ENCODE measurements around the gene CCS.
A peak's percentile ranks its signal among the peaks of the same experiment; 100 is the strongest.
"Not testable (repeated sequence)": the region's sequence is repeated elsewhere in the genome, so short reads cannot be mapped to it uniquely, and the experiment has no call there.

The CCS gene

DNA sequence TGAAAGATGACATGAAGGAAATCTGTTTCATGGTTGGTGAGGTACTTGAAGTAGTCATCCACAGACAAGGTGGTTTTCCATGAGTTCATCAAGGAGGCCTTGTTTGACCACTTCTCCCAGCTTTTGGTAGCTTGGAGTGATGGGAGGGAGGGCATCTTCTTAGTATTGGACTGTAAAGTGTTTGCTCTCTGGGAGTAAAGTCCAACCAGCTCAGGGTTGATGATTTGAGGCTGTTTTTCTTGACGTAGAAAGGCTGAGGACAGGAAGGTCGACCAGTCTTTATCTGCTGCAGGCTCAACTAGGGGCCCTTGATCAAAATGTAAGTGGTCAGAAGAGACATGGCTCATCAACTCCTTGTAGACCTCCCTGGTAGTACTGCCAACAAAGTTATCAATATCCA is 1.8 kb upstream of the CCS start:
- peak; percentile 84 for DNase-seq (ENCODE audit: low spot score)

- no peak for DNase-seq (ENCODE audit: low spot score)
Measured at GRCh38 chr11:66593303-66593635, 284 bp downstream of the CCS start.

- peak; percentile 65 for DNase-seq (ENCODE audit: low spot score)
Measured at GRCh38 chr11:66593650-66594049, 665 bp downstream of the CCS start.

GRCh38 chr11:66595245-66595904 is 2.4 kb downstream of the CCS start:
- peak; percentile 39 for DNase-seq (ENCODE audit: low spot score)

DNA sequence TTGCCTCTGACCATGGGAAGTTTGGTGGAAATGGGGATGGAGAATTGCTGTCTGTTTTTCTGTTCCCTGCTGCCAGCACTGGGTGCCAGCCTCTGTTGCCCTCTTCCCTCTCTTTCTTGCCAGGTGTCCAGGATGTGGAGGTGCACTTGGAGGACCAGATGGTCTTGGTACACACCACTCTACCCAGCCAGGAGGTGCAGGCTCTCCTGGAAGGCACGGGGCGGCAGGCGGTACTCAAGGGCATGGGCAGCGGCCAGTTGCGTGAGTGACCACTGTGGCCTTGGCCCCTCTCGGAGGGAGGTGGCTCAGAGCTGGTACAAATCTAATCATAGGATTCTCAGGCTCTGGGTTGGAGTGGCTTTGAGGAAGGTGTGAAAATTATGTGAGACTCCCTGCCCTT is 6.0 kb downstream of the CCS start:
- DNase-seq (ENCODE audit: low spot score): no peak

DNA sequence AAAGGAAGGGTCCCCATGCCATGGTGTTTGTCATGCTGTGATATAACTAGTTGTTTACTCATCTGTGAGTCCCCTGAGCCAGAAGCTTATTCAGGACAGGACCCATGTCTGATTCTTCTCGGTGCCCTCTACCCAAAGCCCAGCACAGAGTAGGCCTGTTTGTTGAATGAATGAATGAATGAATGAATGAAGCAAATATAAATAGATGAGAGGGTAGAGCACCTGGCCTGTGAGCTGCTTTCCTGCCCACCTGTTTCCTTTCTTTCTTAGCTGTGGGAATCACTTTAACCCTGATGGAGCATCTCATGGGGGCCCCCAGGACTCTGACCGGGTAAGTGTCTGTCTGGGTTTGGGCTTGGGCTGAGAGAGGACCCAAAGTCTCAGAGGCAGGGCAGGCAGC is 7.2 kb downstream of the CCS start:
- no peak for DNase-seq (ENCODE audit: low spot score)

GRCh38 chr11:66600631-66601233 is 7.7 kb downstream of the CCS start:
- no peak for DNase-seq (ENCODE audit: low spot score)

DNA sequence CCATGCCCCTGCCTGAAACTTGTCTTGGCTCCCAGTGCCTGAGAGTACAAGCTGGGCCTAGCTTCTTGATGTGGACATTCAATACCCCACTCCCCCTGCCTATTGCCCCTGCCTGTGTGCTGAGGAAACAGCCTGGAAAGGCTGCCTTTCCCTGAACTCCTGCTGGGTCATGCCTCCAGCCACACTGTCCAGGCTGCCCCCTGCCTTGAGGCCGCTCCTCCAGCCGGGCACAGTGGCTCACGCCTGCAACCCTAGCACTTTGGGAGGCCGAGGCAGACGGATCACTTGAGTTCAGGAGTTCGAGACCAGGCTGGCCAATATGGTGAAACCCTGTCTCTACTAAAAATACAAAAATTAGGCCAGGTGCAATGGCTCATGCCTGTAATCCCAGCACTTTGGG is 10.1 kb downstream of the CCS start:
- no peak for DNase-seq (ENCODE audit: low spot score)

DNA sequence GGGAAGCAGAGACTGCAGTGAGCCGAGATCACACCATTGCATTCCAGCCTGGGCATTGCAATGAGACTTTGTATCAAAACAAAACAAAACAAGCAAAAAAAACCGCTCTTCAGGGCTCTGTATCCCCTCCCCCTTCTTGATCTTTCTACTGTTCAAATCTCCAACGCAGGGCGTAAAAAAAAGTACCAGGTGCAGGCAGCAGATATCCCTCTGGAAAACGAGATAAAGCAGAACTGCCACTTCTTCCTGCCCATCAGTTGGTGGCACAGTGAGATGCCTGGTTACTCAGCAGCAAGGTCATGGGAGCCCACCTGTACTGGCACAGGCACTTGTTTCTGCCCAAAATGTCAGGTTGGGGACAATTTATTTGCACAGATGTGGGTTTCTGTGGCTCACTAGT is 11.2 kb downstream of the CCS start:
- no peak for DNase-seq (ENCODE audit: low spot score)

GRCh38 chr11:66606608-66607007 is 13.6 kb downstream of the CCS start:
- DNase-seq (ENCODE audit: low spot score): not testable (repeated sequence)

DNA sequence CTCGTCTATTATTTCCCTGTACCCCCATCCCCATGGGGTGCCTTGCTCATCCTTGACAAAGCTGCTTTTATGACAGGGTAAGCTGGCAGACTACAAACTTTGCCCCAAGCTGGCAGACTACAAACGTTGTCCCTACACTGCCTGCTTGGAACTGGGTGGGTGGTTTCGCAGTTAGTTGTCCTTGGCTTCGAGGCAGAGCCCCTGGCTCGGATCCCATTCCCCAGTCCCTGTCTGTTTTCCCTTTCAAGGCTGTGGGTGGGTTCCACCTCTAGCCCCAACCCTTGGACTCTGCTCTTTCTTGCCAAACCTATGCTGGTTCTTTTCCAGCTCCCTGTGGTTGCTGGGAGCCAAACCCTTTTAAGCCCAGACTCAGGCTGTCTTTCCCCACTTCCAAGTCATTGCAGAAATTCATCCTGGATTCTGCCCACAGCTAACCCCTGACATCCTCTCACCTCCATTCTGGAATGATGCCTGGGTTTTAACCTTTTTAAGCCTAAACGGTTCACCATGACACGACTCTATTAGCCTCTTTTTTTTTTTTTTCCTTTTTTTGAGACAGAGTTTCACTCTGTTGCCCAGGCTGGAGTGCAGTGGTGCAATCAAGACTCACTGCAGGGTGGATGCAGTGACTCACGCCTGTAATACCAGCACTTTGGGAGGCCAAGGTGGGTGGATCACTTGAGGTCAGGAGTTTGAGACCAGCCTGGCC is 14.3 kb downstream of the CCS start:
- DNase-seq (ENCODE audit: low spot score): peak; percentile 84

GRCh38 chr11:66609721-66610617 is 17.0 kb downstream of the CCS start:
- DNase-seq (ENCODE audit: low spot score): no peak

DNA sequence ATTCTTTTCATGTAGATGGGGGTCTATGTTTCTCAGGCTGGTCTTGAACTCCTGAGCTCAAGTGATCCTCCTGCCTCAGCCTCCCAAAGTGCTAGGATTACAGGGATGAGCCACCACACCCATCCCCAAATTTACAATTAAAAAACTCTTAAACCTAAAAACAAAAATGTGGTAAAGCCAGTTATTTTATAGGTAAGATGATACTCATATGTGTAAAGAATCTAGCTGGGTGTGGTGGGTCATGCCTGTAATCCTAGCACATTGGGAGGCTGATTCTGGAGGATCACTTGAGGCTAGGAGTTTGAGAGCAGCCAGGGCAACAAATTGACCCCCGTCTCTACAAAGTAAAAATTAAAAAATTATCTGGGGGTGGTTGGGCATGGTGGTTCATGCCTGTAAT is 19.5 kb downstream of the CCS start:
- DNase-seq (ENCODE audit: low spot score): no peak

DNA sequence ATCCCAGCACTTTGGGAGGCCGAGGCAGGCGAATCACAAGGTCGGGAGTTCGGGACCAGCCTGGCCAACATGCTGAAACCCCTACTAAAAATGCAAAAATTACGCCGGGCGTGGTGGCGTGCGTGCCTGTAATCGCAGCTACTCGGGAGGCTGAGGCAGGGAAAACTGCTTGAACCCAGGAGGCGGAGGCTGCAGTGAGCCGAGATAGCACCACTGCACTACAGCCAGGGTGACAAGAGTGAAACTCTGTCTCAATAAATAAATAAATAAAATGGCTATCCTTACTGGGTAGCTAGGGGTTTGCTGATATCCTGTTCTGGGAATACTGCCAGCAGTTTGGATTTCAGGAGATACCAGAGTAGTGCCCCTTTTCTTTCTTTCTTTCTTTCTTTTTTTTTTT is 21.1 kb downstream of the CCS start:
- DNase-seq (ENCODE audit: low spot score): no peak

DNA sequence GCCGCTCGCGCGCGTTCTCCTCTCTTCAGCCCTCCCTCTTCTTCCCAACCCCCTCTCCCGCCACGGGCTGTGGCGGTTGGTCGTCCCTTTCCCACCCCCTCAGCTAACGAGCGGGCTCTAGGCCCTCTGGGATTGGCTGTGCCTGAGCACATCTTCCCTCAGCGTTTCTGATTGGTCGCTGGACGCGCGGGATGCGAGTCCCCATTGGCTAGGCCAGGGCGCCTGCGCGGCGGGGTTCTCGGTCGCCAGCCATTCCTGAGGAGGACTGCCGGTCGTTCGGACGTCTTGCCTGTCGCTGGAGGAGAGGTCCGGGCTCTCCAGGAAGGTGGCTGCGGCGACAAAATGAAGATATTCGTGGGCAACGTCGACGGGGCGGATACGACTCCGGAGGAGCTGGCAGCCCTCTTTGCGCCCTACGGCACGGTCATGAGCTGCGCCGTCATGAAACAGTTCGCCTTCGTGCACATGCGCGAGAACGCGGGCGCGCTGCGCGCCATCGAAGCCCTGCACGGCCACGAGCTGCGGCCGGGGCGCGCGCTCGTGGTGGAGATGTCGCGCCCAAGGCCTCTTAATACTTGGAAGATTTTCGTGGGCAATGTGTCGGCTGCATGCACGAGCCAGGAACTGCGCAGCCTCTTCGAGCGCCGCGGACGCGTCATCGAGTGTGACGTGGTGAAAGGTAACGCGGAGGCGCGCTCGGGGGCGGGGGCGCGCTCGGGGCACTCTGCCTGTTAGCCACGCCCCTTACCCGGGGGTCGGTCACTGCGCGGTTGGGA is 23.6 kb downstream of the CCS start, which contains the start of gene RBM14:
TSS of gene RBM14 (plus strand) at position 252 of the 776 bp plus-strand sequence. CDS start at position 343, 91 bp downstream.
- DNase-seq (ENCODE audit: low spot score): peak; percentile 100

DNA sequence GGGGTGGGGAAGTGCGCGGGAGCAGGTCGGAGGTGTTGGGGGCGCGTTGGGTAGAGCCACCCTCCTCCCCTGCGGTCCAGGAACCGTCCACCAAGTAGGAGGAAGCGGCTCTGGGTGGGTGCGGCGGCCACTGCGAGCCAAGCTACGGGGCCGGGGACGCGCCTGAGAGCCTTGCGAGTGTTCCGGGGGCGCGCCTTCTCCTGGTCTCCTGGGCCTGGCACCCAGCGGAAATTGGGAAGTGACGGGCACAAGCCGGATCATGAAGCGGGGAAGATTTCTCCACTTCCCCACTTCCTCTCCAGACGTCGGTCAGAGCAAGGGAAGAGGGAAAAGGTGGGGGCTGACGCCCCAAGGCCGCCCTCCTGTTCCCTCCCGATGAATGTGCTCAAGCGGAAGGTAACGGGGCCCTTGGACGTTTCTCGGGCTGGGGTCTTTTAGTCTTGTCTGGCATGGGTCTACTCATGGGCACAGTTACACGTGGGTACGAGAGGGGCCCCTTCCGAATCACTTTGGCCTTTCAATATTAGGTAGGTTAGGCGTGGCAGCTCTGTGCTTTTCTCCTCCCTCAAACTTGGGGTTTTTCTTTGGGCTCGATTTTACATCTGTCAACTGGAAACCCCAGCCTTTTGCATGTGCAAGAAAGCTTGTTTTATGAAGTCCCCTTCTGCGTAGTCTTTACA is 24.3 kb downstream of the CCS start:
- no peak for DNase-seq (ENCODE audit: low spot score)

GRCh38 chr11:66619080-66619554 is 26.1 kb downstream of the CCS start:
- no peak for DNase-seq (ENCODE audit: low spot score)

DNA sequence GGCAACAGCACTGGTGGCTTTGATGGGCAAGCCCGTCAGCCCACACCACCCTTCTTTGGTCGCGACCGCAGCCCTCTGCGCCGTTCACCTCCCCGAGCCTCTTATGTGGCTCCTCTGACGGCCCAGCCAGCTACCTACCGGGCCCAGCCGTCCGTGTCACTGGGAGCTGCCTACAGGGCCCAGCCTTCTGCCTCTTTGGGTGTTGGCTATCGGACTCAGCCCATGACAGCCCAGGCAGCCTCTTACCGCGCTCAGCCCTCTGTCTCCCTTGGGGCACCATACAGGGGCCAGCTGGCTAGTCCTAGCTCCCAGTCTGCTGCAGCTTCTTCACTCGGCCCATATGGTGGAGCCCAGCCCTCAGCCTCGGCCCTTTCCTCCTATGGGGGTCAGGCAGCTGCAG is 31.5 kb downstream of the CCS start:
- no peak for DNase-seq (ENCODE audit: low spot score)

DNA sequence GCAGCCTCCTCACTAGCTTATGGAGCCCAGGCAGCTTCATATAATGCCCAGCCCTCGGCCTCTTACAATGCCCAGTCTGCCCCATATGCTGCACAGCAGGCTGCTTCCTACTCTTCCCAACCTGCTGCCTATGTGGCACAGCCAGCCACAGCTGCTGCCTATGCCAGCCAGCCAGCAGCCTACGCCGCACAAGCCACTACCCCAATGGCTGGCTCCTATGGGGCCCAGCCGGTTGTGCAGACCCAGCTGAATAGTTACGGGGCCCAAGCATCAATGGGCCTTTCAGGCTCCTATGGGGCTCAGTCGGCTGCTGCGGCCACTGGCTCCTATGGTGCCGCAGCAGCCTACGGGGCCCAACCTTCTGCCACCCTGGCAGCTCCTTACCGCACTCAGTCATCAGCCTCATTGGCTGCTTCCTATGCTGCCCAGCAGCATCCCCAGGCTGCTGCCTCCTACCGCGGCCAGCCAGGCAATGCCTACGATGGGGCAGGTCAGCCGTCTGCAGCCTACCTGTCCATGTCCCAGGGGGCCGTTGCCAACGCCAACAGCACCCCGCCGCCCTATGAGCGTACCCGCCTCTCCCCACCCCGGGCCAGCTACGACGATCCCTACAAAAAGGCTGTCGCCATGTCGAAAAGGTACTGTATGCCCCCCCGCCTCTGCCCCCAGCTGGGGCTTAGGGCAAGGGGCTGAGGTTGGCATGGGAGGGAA is 32.2 kb downstream of the CCS start:
- no peak for DNase-seq (ENCODE audit: low spot score)

DNA sequence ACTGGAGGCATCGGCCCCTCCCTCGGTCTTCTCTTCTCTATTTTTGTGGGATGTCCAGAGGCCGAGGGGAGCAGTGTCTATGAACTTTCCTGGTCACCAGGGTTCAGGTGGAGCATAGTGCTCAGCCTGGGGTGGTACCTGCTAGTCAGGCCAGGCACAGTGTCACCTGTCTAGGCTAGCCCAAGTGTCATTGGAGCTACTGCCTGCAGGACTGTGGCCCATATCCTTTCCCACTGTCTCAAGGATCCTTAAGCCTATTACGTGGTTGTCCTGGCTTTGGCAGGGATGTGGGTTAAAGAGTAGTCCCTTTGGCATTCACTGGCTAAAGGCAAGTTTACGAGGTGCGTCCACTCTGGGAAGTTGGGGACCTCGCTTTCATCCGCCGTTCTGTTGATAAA is 32.8 kb downstream of the CCS start:
- DNase-seq (ENCODE audit: low spot score): no peak
